ENCODE measurements around the gene MMUT.
A peak's percentile ranks its signal among the peaks of the same experiment; 100 is the strongest.
"Not testable (repeated sequence)": the region's sequence is repeated elsewhere in the genome, so short reads cannot be mapped to it uniquely, and the experiment has no call there.

MMUT gene

DNA sequence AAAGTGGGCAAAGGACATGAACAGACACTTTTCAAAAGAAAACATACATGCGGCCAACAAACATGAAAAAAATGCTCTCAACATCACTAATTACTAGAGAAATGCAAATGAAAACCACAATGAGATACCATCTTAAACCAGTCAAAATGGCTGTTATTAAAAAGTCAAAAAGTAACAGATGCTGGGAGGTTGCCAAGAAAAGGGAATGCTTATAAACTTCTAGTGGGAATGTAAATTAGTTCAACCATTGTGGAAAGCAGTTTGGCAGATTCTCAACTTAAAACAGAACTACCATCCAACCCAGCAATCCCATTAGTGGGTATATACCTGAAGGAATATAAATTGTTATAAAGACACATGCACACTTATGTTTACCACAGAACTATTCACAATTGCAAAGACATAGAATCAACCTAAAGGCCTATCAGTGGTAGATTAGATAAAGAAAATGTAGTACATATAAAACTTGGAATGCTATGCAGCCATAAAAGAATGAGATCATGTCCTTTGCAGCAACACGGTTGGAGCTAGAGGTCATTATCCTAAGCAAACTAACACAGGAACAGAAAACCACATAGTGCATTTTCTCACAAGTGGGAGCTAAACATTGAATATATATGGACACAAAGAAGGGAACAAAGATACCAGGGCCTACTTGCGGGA is 16.4 kb upstream of the MMUT start:
- H3K27me3 ChIP-seq (ENCODE audit: control insufficient read depth, insufficient read depth, low read length), result no peaks in the 10 kb centered on the region
- no peak overlapping the region for H3K4me3 ChIP-seq (ENCODE audit: low read length)
- WGBS (ENCODE audit: insufficient coverage, insufficient read length), result no CpG with 5 or more reads among the region's 3 CpGs
- H3K9me3 ChIP-seq (ENCODE audit: control insufficient read depth, insufficient read depth, low read length), result no peaks in the 10 kb centered on the region
- no peaks in the 10 kb centered on the region; the same call in 1 of the 2 replicates for H3K36me3 ChIP-seq (ENCODE audit: control insufficient read depth, insufficient read depth, low read length)
- no peak overlapping the region for H3K27ac ChIP-seq (ENCODE audit: low read length)
- H3K4me1 ChIP-seq (ENCODE audit: control insufficient read depth, insufficient read depth, low read length), result no peaks in the 10 kb centered on the region
- no peak for DNase-seq (ENCODE audit: low read depth, low spot score)

DNA sequence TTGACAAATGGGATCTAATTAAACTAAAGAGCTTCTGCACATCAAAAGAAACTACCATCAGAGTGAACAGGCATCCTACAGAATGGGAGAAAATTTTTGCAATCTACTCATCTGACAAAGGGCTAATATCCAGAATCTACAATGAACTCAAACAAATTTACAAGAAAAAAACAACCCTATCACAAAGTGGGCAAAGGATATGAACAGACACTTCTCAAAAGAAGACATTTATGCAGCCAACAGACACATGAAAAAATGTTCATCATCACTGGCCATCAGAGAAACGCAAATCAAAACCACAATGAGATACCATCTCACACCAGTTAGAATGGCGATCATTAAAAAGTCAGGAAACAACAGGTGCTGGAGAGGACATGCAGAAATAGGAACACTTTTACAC is 13.5 kb upstream of the MMUT start:
- not testable (repeated sequence) for H3K4me1 ChIP-seq (ENCODE audit: control insufficient read depth, insufficient read depth, low read length); H3K27me3 ChIP-seq (ENCODE audit: control insufficient read depth, insufficient read depth, low read length); H3K4me3 ChIP-seq (ENCODE audit: low read length); H3K9me3 ChIP-seq (ENCODE audit: control insufficient read depth, insufficient read depth, low read length); H3K36me3 ChIP-seq (ENCODE audit: control insufficient read depth, insufficient read depth, low read length); DNase-seq (ENCODE audit: low read depth, low spot score); H3K27ac ChIP-seq (ENCODE audit: low read length)
- WGBS (ENCODE audit: insufficient coverage, insufficient read length), result no CpG with 5 or more reads among the region's 2 CpGs

GRCh38 chr6:49468042-49468441 is 5.0 kb upstream of the MMUT start:
- Histone ChIP-seq H3K36me3 (ENCODE audit: control insufficient read depth, insufficient read depth, low read length) (no peaks in the 10 kb centered on the region), H3K27ac (ENCODE audit: low read length) (no peak overlapping the region), H3K4me1 (ENCODE audit: control insufficient read depth, insufficient read depth, low read length) (no peaks in the 10 kb centered on the region), H3K27me3 (ENCODE audit: control insufficient read depth, insufficient read depth, low read length) (no peaks in the 10 kb centered on the region), H3K4me3 (ENCODE audit: low read length) (no peak overlapping the region), H3K9me3 (ENCODE audit: control insufficient read depth, insufficient read depth, low read length) (no peaks in the 10 kb centered on the region)
- no CpG with 5 or more reads among the region's 9 CpGs for WGBS (ENCODE audit: insufficient coverage, insufficient read length)
- no peak for DNase-seq (ENCODE audit: low read depth, low spot score)

- Histone ChIP-seq H3K9me3 (ENCODE audit: control insufficient read depth, insufficient read depth, low read length) (no peaks in the 10 kb centered on the region), H3K36me3 (ENCODE audit: control insufficient read depth, insufficient read depth, low read length) (no peaks in the 10 kb centered on the region), H3K4me3 (ENCODE audit: low read length) (no peak overlapping the region), H3K27ac (ENCODE audit: low read length) (no peak overlapping the region), H3K27me3 (ENCODE audit: control insufficient read depth, insufficient read depth, low read length) (no peaks in the 10 kb centered on the region), H3K4me1 (ENCODE audit: control insufficient read depth, insufficient read depth, low read length) (no peaks in the 10 kb centered on the region)
- no CpG with 5 or more reads among the region's 2 CpGs for WGBS (ENCODE audit: insufficient coverage, insufficient read length)
- DNase-seq (ENCODE audit: low read depth, low spot score), result no peak
These were observed 1.6 kb upstream of the MMUT start for GRCh38 chr6:49464691-49465090.

GRCh38 chr6:49463612-49463967 is 537 bp upstream of the MMUT start:
- Histone ChIP-seq H3K36me3 (ENCODE audit: control insufficient read depth, insufficient read depth, low read length) (no peaks in the 10 kb centered on the region), H3K4me1 (ENCODE audit: control insufficient read depth, insufficient read depth, low read length) (no peaks in the 10 kb centered on the region), H3K9me3 (ENCODE audit: control insufficient read depth, insufficient read depth, low read length) (no peaks in the 10 kb centered on the region), H3K4me3 (ENCODE audit: low read length) (peak overlapping the region; percentile 91; the same call in 1 of the 2 replicates), H3K27me3 (ENCODE audit: control insufficient read depth, insufficient read depth, low read length) (no peaks in the 10 kb centered on the region), H3K27ac (ENCODE audit: low read length) (no peak overlapping the region)
- DNase-seq (ENCODE audit: low read depth, low spot score), result no peak
- no CpG with 5 or more reads among the region's 4 CpGs for WGBS (ENCODE audit: insufficient coverage, insufficient read length)

DNA sequence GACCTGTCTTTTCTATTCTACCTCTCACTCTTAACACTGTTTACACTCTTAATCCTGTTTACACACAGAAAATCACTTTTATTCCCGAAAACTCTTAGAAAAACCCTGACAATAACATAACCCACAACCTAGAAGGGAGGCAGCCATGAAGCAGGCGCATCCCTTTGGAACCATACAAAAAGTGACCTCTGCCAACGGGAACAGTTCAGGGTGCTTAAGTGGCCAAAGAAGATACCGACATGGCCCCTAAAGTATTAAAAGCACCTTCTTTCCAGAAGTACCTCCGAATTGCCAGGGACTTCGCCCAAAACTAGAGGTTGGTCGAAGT is 490 bp downstream of the MMUT start:
- Histone ChIP-seq H3K27me3 (ENCODE audit: control insufficient read depth, insufficient read depth, low read length) (no peaks in the 10 kb centered on the region), H3K9me3 (ENCODE audit: control insufficient read depth, insufficient read depth, low read length) (no peaks in the 10 kb centered on the region), H3K36me3 (ENCODE audit: control insufficient read depth, insufficient read depth, low read length) (no peaks in the 10 kb centered on the region), H3K27ac (ENCODE audit: low read length) (no peak overlapping the region), H3K4me3 (ENCODE audit: low read length) (peak overlapping the region; percentile 91), H3K4me1 (ENCODE audit: control insufficient read depth, insufficient read depth, low read length) (no peaks in the 10 kb centered on the region)
- no peak for DNase-seq (ENCODE audit: low read depth, low spot score)
- 100% methylated on average over 1 of the region's 7 CpGs for WGBS (ENCODE audit: insufficient coverage, insufficient read length)

DNA sequence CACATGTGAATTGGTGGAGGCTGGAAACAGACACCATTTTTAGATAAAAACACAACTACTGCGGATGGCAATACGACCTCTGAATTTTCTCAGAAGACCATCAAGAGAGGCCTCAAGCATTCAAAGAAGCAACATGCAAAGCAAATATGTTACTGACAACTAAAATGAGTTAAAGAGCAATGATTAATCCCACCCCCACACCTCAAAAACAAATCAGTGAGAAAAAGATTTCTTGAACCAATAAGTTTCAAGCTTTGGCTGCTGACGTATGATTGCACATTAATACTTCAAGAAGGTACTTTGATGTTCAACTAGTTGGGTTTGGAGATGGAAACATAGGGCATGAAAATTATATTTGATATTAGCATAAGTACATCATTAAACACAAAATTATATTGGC is 982 bp downstream of the MMUT start:
- no peaks in the 10 kb centered on the region for H3K36me3 ChIP-seq (ENCODE audit: control insufficient read depth, insufficient read depth, low read length)
- H3K4me3 ChIP-seq (ENCODE audit: low read length), result no peak overlapping the region
- no peaks in the 10 kb centered on the region for H3K9me3 ChIP-seq (ENCODE audit: control insufficient read depth, insufficient read depth, low read length)
- no peak overlapping the region for H3K27ac ChIP-seq (ENCODE audit: low read length)
- H3K27me3 ChIP-seq (ENCODE audit: control insufficient read depth, insufficient read depth, low read length), result no peaks in the 10 kb centered on the region
- no peaks in the 10 kb centered on the region for H3K4me1 ChIP-seq (ENCODE audit: control insufficient read depth, insufficient read depth, low read length)
- no peak for DNase-seq (ENCODE audit: low read depth, low spot score)
- no CpG with 5 or more reads among the region's 3 CpGs for WGBS (ENCODE audit: insufficient coverage, insufficient read length)

GRCh38 chr6:49457771-49458170 is 5.3 kb downstream of the MMUT start:
- no peaks in the 10 kb centered on the region; the same call in 1 of the 2 replicates for H3K36me3 ChIP-seq (ENCODE audit: control insufficient read depth, insufficient read depth, low read length)
- no CpG with 5 or more reads among the region's 4 CpGs for WGBS (ENCODE audit: insufficient coverage, insufficient read length)
- H3K4me3 ChIP-seq (ENCODE audit: low read length), result no peak overlapping the region
- H3K27ac ChIP-seq (ENCODE audit: low read length), result no peak overlapping the region
- no peaks in the 10 kb centered on the region for H3K4me1 ChIP-seq (ENCODE audit: control insufficient read depth, insufficient read depth, low read length)
- H3K27me3 ChIP-seq (ENCODE audit: control insufficient read depth, insufficient read depth, low read length), result no peaks in the 10 kb centered on the region
- no peak for DNase-seq (ENCODE audit: low read depth, low spot score)
- no peaks in the 10 kb centered on the region for H3K9me3 ChIP-seq (ENCODE audit: control insufficient read depth, insufficient read depth, low read length)

- 100% methylated on average over 2 of the region's 3 CpGs for WGBS (ENCODE audit: insufficient coverage, insufficient read length)
- Histone ChIP-seq H3K9me3 (ENCODE audit: control insufficient read depth, insufficient read depth, low read length) (no peaks in the 10 kb centered on the region), H3K27me3 (ENCODE audit: control insufficient read depth, insufficient read depth, low read length) (no peaks in the 10 kb centered on the region), H3K4me1 (ENCODE audit: control insufficient read depth, insufficient read depth, low read length) (no peaks in the 10 kb centered on the region), H3K4me3 (ENCODE audit: low read length) (no peak overlapping the region), H3K27ac (ENCODE audit: low read length) (no peak overlapping the region), H3K36me3 (ENCODE audit: control insufficient read depth, insufficient read depth, low read length) (no peaks in the 10 kb centered on the region; the same call in 1 of the 2 replicates)
- no peak for DNase-seq (ENCODE audit: low read depth, low spot score)
These were observed 8.0 kb downstream of the MMUT start for GRCh38 chr6:49454787-49455709.

DNA sequence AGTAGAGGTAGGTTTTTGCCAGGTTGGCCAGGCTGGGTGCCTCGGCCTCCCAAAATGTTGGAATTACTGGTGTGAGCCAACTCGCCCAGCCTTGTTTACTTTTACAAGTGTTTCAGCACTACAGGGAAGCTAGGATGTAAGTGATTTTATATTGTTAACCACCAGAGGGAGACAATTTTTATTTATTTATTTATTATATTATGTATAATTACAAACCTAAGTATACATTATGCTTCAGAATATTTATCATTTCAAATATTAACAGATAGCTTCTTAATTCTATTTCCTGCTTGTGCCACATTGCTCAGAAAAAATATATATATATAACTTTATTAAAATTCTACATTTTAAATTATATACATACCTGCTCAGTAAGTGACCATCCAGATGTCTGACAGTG is 9.8 kb downstream of the MMUT start:
- DNase-seq (ENCODE audit: low read depth, low spot score), result no peak
- H3K9me3 ChIP-seq (ENCODE audit: control insufficient read depth, insufficient read depth, low read length), result no peaks in the 10 kb centered on the region
- H3K4me3 ChIP-seq (ENCODE audit: low read length), result no peak overlapping the region
- H3K27ac ChIP-seq (ENCODE audit: low read length), result no peak overlapping the region
- no CpG with 5 or more reads among the region's 2 CpGs for WGBS (ENCODE audit: insufficient coverage, insufficient read length)
- no peaks in the 10 kb centered on the region for H3K4me1 ChIP-seq (ENCODE audit: control insufficient read depth, insufficient read depth, low read length)
- no peaks in the 10 kb centered on the region for H3K27me3 ChIP-seq (ENCODE audit: control insufficient read depth, insufficient read depth, low read length)
- no peaks in the 10 kb centered on the region; the same call in 1 of the 2 replicates for H3K36me3 ChIP-seq (ENCODE audit: control insufficient read depth, insufficient read depth, low read length)

Data from iPS DF 6.9 (cell line).